HCT116 (cell line): ENCODE data around the gene DMD. TPM values are rescaled to one million over a fixed set of nuclear protein-coding genes. Genes with fewer than 3 reads are reported as not detected.

Experiments
- ATAC-seq: fragments of 200-7000 bp; cut with Tn5 transposase; 2 replicates; pipeline ENCODE4 v1.9.1; 2020; ENCODE audit warnings: mild to moderate bottlenecking, moderate library complexity
- BruUV-seq: library from RNA; stranded (reverse); fragments of 400-500 nt; replicated peaks from 2 replicates; lab custom pipeline; 2021; lab: Mats Ljungman, UMichigan
- CTCF ChIA-PET: fragments of 300-600 bp; sonication (Branson Sonifier 250); formaldehyde crosslinking; loops from one replicate; lab custom pipeline; 2021; ENCODE audit warnings: antibody characterized with exemption; lab: Charles Lee
- POLR2A ChIA-PET: fragments of 300-600, 350-600 bp; sonication (Branson Sonifier 250); formaldehyde crosslinking; loops from one replicate; lab custom pipeline; 2021; ENCODE audit warnings: antibody characterized with exemption; lab: Charles Lee
- RAD21 ChIA-PET, 2 experiments: fragments of 300-600 bp; sonication (Branson Sonifier 250); formaldehyde crosslinking; loops; one replicate each; lab custom pipeline; 2023; ENCODE audit warnings: low total read pairs in 2 of 2; ENCODE audit not compliant: uncharacterized antibody in 2 of 2, unreplicated experiment in 2 of 2, low non-redundant PET in 1 of 2; lab: Charles Lee
- DNase-seq: peaks from one replicate; pipeline ENCODE4 v3.0.0-alpha.2; 2010; ENCODE audit warnings: low read depth, low spot score
- H2AFZ ChIP-seq: fragments of 200-600 bp; shearing (Covaris generic), sonication (generic); 2 replicates; pipeline ENCODE4 v1.6.1; 2017; ENCODE audit warnings: low read depth, mixed run types, mixed read lengths, antibody characterized with exemption, low read length; ENCODE audit not compliant: poor library complexity, severe bottlenecking
- H3K27ac ChIP-seq: 2 replicates; pipeline ENCODE4 v1.5.1; 2012; ENCODE audit warnings: low read depth, low read length
- H3K27me3 ChIP-seq: fragments of 200-600 bp; sonication (generic); 2 replicates; pipeline ENCODE4 v1.6.1; 2016; ENCODE audit warnings: mixed run types, low read length, mixed read lengths; ENCODE audit not compliant: insufficient read depth
- H3K36me3 ChIP-seq, 2 experiments: fragments of 200-500 bp in 1 of 2; fragments of 200-600 bp in 1 of 2; sonication (Bioruptor generic) in 1 of 2; sonication (generic) in 1 of 2; 2 replicates each; pipeline versions ENCODE4 v1.5.1 to v1.6.1; 2014 to 2016; ENCODE audit warnings: low read length in 2 of 2, inconsistent platforms in 1 of 2, mixed read lengths in 1 of 2, mixed run types in 1 of 2; ENCODE audit not compliant: insufficient read depth in 2 of 2, control insufficient read depth in 1 of 2
- H3K4me1 ChIP-seq, 2 experiments: fragments of 200-600 bp in 1 of 2; sonication (generic) in 1 of 2; 2 replicates each; pipeline versions ENCODE4 v1.5.1 to v1.6.1; 2012 to 2017; ENCODE audit warnings: low read length in 2 of 2, inconsistent platforms in 1 of 2, mild to moderate bottlenecking in 1 of 2, mixed read lengths in 1 of 2, mixed run types in 1 of 2, moderate library complexity in 1 of 2; ENCODE audit not compliant: insufficient read depth in 2 of 2, control insufficient read depth in 1 of 2
- H3K4me2 ChIP-seq: fragments of 200-600 bp; sonication (generic); 2 replicates; pipeline ENCODE4 v1.6.1; 2017; ENCODE audit warnings: mixed run types, low read length, mixed read lengths
- H3K4me3 ChIP-seq, 2 experiments: fragments of 200-600 bp in 1 of 2; sonication (generic) in 1 of 2; replicated peaks in 1 of 2; 2 replicates each; pipeline ENCODE4 v1.5.1; 2011 to 2016; ENCODE audit warnings: low read length in 2 of 2, control low read depth in 1 of 2, low read depth in 1 of 2, mild to moderate bottlenecking in 1 of 2, mixed read lengths in 1 of 2, mixed run types in 1 of 2
- H3K79me2 ChIP-seq: fragments of 200-600 bp; sonication (generic); 2 replicates; pipeline ENCODE4 v1.6.1; 2017; ENCODE audit warnings: mild to moderate bottlenecking, mixed run types, low read length, moderate library complexity, mixed read lengths; ENCODE audit not compliant: insufficient read depth
- H3K9ac ChIP-seq: fragments of 200-600 bp; sonication (generic); 2 replicates; pipeline ENCODE4 v1.6.1; 2016; ENCODE audit warnings: low read length, mixed read lengths
- H3K9me2 ChIP-seq: fragments of 200-600 bp; sonication (generic), shearing (Covaris generic); 2 replicates; pipeline ENCODE4 v1.6.1; 2017; ENCODE audit warnings: mixed run types, mild to moderate bottlenecking, moderate library complexity; ENCODE audit not compliant: insufficient read depth
- H3K9me3 ChIP-seq, 2 experiments: fragments of 200-500 bp in 1 of 2; fragments of 200-600 bp in 1 of 2; sonication (Bioruptor generic) in 1 of 2; sonication (generic) in 1 of 2; 2 replicates each; pipeline ENCODE4 v1.6.1; 2014 to 2017; ENCODE audit warnings: low read length in 2 of 2, mixed read lengths in 2 of 2, inconsistent platforms in 1 of 2, low read depth in 1 of 2, mild to moderate bottlenecking in 1 of 2, mixed run types in 1 of 2, moderate library complexity in 1 of 2; ENCODE audit not compliant: control insufficient read depth in 1 of 2, insufficient read depth in 1 of 2
- H4K20me1 ChIP-seq: fragments of 200-600 bp; sonication (generic), shearing (Covaris generic); 2 replicates; pipeline ENCODE4 v1.6.1; 2017; ENCODE audit warnings: mixed run types, mild to moderate bottlenecking, moderate library complexity; ENCODE audit not compliant: insufficient read depth
- ATF3 ChIP-seq: IDR thresholded peaks from 2 replicates; pipeline ENCODE4 v1.6.1; 2012
- ELF1 ChIP-seq: IDR thresholded peaks from 2 replicates; pipeline ENCODE4 v1.6.1; 2012; ENCODE audit warnings: low read depth, borderline replicate concordance
- FOSL1 ChIP-seq: IDR thresholded peaks from 2 replicates; pipeline ENCODE4 v1.6.1; 2012; ENCODE audit warnings: low read depth
- RAD21 ChIP-seq: IDR thresholded peaks from 2 replicates; pipeline ENCODE4 v1.6.1; 2012; ENCODE audit warnings: low read depth, mild to moderate bottlenecking
- REST ChIP-seq: IDR thresholded peaks from 2 replicates; pipeline ENCODE4 v1.6.1; 2012; ENCODE audit warnings: low read depth
- SIN3A ChIP-seq: IDR thresholded peaks from 2 replicates; pipeline ENCODE4 v1.6.1; 2012; ENCODE audit warnings: low read depth
- SP1 ChIP-seq: IDR thresholded peaks from 2 replicates; pipeline ENCODE4 v1.6.1; 2012; ENCODE audit warnings: low read depth
- TCF7L2 ChIP-seq: IDR thresholded peaks from 2 replicates; pipeline ENCODE4 v1.7.0; 2011; ENCODE audit warnings: borderline replicate concordance, inconsistent platforms; ENCODE audit not compliant: insufficient read depth, insufficient read length; ENCODE audit errors: extremely low read depth
- intact Hi-C: fragments of 100-400 bp; cut with micrococcal nuclease; formaldehyde crosslinking; loops from 2 replicates; pipeline ENCODE4 v1.10.0; 2022
- total RNA-seq: library from RNA; stranded (reverse); gene quantifications from one replicate; pipeline ENCODE4 v1.2.1, GENCODE V29; 2021; ENCODE audit not compliant: unreplicated experiment

The DMD gene
- total RNA-seq, 1 experiment from 2014 or later, result 0.05 TPM

- H3K36me3 ChIP-seq, result no peaks in the 10 kb centered on the region
- no peaks in the 10 kb centered on the region for H3K79me2 ChIP-seq
- CTCF ChIA-PET, result no interaction called here
- no peaks in the 10 kb centered on the region for H3K9me2 ChIP-seq
- RAD21 ChIA-PET, result no interaction called here
- BruUV-seq, result no TSS peak
- intact Hi-C loops, result no loop called here
- no peaks in the 10 kb centered on the region for H3K9me3 ChIP-seq
- no peaks in the 10 kb centered on the region for H4K20me1 ChIP-seq
- H3K4me3 ChIP-seq, result no peak overlapping the region
- no peak for DNase-seq
- H3K27me3 ChIP-seq, result no peaks in the 10 kb centered on the region
- POLR2A ChIA-PET, result no interaction called here
- H3K27ac ChIP-seq, result no peak overlapping the region
- H2AFZ ChIP-seq, result no peak overlapping the region
- TF ChIP-seq REST, result no peak
- TF ChIP-seq ELF1, result no peak
- no peak for TF ChIP-seq RAD21
- no peak for TF ChIP-seq FOSL1
- no peak for TF ChIP-seq SP1
- no peak for TF ChIP-seq SIN3A
- TF ChIP-seq ATF3, result no peak
- TF ChIP-seq TCF7L2, result no peak
- H3K9ac ChIP-seq, result no peak overlapping the region
- no peak overlapping the region for H3K4me2 ChIP-seq
- H3K4me1 ChIP-seq, result no peaks in the 10 kb centered on the region
- no peak for ATAC-seq
These were observed 359.1 kb downstream of the DMD start for GRCh38 chrX:32852203-32852602.
